K562 (cell line): ENCODE results near the gene RBM44. TPM values are rescaled to one million over a fixed set of nuclear protein-coding genes. Genes with fewer than 3 reads are reported as not detected.

Experiments
- ATAC-seq: fragments of 200-7000 bp; cut with Tn5 transposase; 3 replicates; pipeline ENCODE4 v1.9.1; 2020; ENCODE audit warnings: moderate library complexity
- BruUV-seq: library from RNA; stranded (reverse); fragments of 400-500 nt; replicated peaks from 2 replicates; lab custom pipeline; 2021; lab: Mats Ljungman, UMichigan
- CTCF ChIA-PET: fragments of 300-600 bp; formaldehyde crosslinking; extraction: SDS; loops from one replicate; lab custom pipeline; 2021; ENCODE audit warnings: low intra/inter-chr PET ratio; lab: Yijun Ruan, JAX
- POLR2A ChIA-PET: fragments of 300-600, 350-650 bp; sonication (Branson Sonifier 250); formaldehyde crosslinking; extraction: SDS; loops from one replicate; lab custom pipeline; 2021; ENCODE audit warnings: antibody characterized with exemption, inconsistent platforms; lab: Yijun Ruan, JAX
- DNase-seq, 4 experiments: peaks; one replicate each; pipeline versions ENCODE4 v3.0.0 to v3.0.0-alpha.2; 2011 to 2018; ENCODE audit warnings: low spot score in 3 of 4, mixed read lengths in 3 of 4; ENCODE audit errors: extremely low read depth in 1 of 4
- FAIRE-seq: peaks from 2 replicates; lab custom pipeline; 2011; peaks lifted over from hg19 to GRCh38; lab: Jason Lieb, UNC
- H2AFZ ChIP-seq: 2 replicates; pipeline ENCODE4 v1.6.0; 2011; ENCODE audit warnings: low read depth, low read length, control low read depth, inconsistent platforms
- H3K27ac ChIP-seq: fragments of 200-600 bp; 3 replicates; pipeline ENCODE4 v1.8.0; 2011; ENCODE audit warnings: low read depth, mild to moderate bottlenecking, control low read depth, inconsistent platforms, low read length, moderate library complexity, mixed read lengths; ENCODE audit errors: extremely low read depth
- H3K27me3 ChIP-seq, 2 experiments: fragments of 300-600 bp in 1 of 2; 2 replicates in 1 of 2; 3 replicates in 1 of 2; pipeline versions ENCODE4 v1.6.0 to v1.8.0; 2011; ENCODE audit warnings: inconsistent platforms in 2 of 2, low read length in 2 of 2, mild to moderate bottlenecking in 1 of 2, mixed read lengths in 1 of 2, moderate library complexity in 1 of 2; ENCODE audit not compliant: control insufficient read depth in 2 of 2, insufficient read depth in 2 of 2
- H3K36me3 ChIP-seq: fragments of 300-600 bp; 3 replicates; pipeline ENCODE4 v1.8.0; 2011; ENCODE audit warnings: mild to moderate bottlenecking, low read length, inconsistent platforms; ENCODE audit not compliant: control insufficient read depth, insufficient read depth
- H3K4me1 ChIP-seq, 2 experiments: fragments of 200-600 bp in 1 of 2; replicated peaks in 1 of 2; 2 replicates in 1 of 2; 3 replicates in 1 of 2; pipeline versions ENCODE4 v1.5.1 to v1.8.0; 2011; ENCODE audit warnings: inconsistent platforms in 2 of 2, low read length in 2 of 2, mild to moderate bottlenecking in 1 of 2, mixed read lengths in 1 of 2, moderate library complexity in 1 of 2; ENCODE audit not compliant: control insufficient read depth in 2 of 2, insufficient read depth in 2 of 2
- H3K4me2 ChIP-seq: 2 replicates; pipeline ENCODE4 v1.6.1; 2011; ENCODE audit warnings: low read length, control low read depth, inconsistent platforms, mixed read lengths; ENCODE audit not compliant: insufficient read depth
- H3K4me3 ChIP-seq: fragments of 200-600 bp; sonication (generic), shearing (Covaris generic); 2 replicates; pipeline ENCODE4 v1.5.1; 2016; ENCODE audit warnings: control low read depth, inconsistent platforms
- H3K79me2 ChIP-seq: fragments of 200-600 bp; 3 replicates; pipeline ENCODE4 v1.8.0; 2011; ENCODE audit warnings: low read length, inconsistent platforms; ENCODE audit not compliant: control insufficient read depth, insufficient read depth
- H3K9ac ChIP-seq, 2 experiments: 2 replicates each; pipeline versions ENCODE4 v1.6.0 to v1.6.1; 2011; ENCODE audit warnings: low read depth in 2 of 2, low read length in 2 of 2, control low read depth in 1 of 2, inconsistent platforms in 1 of 2, mild to moderate bottlenecking in 1 of 2, mixed read lengths in 1 of 2; ENCODE audit not compliant: insufficient read depth in 1 of 2
- H3K9me1 ChIP-seq: one replicate; pipeline ENCODE4 v1.6.0; 2011; ENCODE audit warnings: inconsistent platforms, mild to moderate bottlenecking, low read length, moderate library complexity; ENCODE audit not compliant: control insufficient read depth, insufficient read depth
- H3K9me3 ChIP-seq: replicated peaks from 2 replicates; pipeline ENCODE4 v1.5.1; 2011; ENCODE audit warnings: low read depth, low read length, inconsistent platforms; ENCODE audit not compliant: control insufficient read depth, insufficient read depth
- H4K20me1 ChIP-seq: replicated peaks from 2 replicates; pipeline ENCODE4 v1.6.1; 2011; ENCODE audit warnings: low read length, inconsistent platforms, mixed read lengths; ENCODE audit not compliant: control insufficient read depth, insufficient read depth
- CEBPG ChIP-seq, 3 experiments: fragments of 200-800 bp in 1 of 3; sonication (Bioruptor generic) in 1 of 3; sonication (generic) in 1 of 3; formaldehyde crosslinking in 1 of 3; IDR thresholded peaks in 2 of 3; conservative IDR thresholded peaks in 1 of 3; 2 replicates each; pipeline versions ENCODE4 v1.6.1 to v1.8.0; 2016 to 2022; ENCODE audit warnings: missing compliant biosample characterization in 2 of 3, missing genetic modification characterization in 2 of 3, mild to moderate bottlenecking in 1 of 3, missing genetic modification reagents in 1 of 3
- CTBP1 ChIP-seq: fragments of 450-650 bp; IDR thresholded peaks from 2 replicates; pipeline ENCODE4 v1.6.1; 2016; ENCODE audit warnings: borderline replicate concordance
- ESRRB ChIP-seq: fragments of 250-450 bp; sonication (Bioruptor Pico); IDR thresholded peaks from 2 replicates; pipeline ENCODE4 v1.5.0; 2020; ENCODE audit warnings: mild to moderate bottlenecking, moderate library complexity, borderline replicate concordance
- NCOA4 ChIP-seq: fragments of 450-650 bp; IDR thresholded peaks from 2 replicates; pipeline ENCODE4 v1.6.1; 2018; ENCODE audit warnings: mild to moderate bottlenecking; ENCODE audit not compliant: partially characterized antibody
- TAF1 ChIP-seq: IDR thresholded peaks from 2 replicates; pipeline ENCODE4 v1.6.1; 2011; ENCODE audit warnings: mild to moderate bottlenecking, low read length, moderate library complexity; ENCODE audit not compliant: insufficient read depth, control insufficient read depth, severe bottlenecking; ENCODE audit errors: extremely low read depth
- ZNF79 ChIP-seq: fragments of 250-450 bp; sonication (Bioruptor Pico); IDR thresholded peaks from 2 replicates; pipeline ENCODE4 v1.4.0; 2020; ENCODE audit warnings: low read depth, mild to moderate bottlenecking, moderate library complexity
- WGBS: fragments of 100-300 bp; shearing (Covaris generic); methylation state at CpG from one replicate; pipeline ENCODE4 v1.1.6; 2016; ENCODE audit warnings: low coverage, mixed read lengths; ENCODE audit not compliant: insufficient coverage; ENCODE audit errors: missing lambda C conversion rate; 5-methylcytosine and 5-hydroxymethylcytosine counted together
- in situ Hi-C: fragments of 300-500 bp; cut with MboI; formaldehyde crosslinking; loops from 4 replicates; pipeline ENCODE4 v1.15.0; 2018; ENCODE audit warnings: inconsistent platforms, mixed read lengths
- intact Hi-C: fragments of 100-400 bp; cut with micrococcal nuclease; formaldehyde crosslinking; loops from 2 replicates; pipeline ENCODE4 v1.14.2; 2022
- polyA plus RNA-seq, 8 experiments: library from polyadenylated mRNA; depleted of rRNA in 4 of 8; stranded (reverse) in 5 of 8; unstranded in 3 of 8; fragments of >200 nt; fragmentation: Nextera tagmentation in 2 of 8; fragmentation: Illumina TruSeq in 1 of 8; extraction: Ambion mirVana in 2 of 8; extraction: Trizol in 1 of 8; gene quantifications; 2 replicates each; pipeline versions ENCODE4 v1.2.1 to v1.2.3, GENCODE V29; 2011 to 2014; ENCODE audit warnings: inconsistent platforms in 1 of 8, missing spikeins in 1 of 8
- total RNA-seq, 7 experiments: library from RNA; depleted of rRNA in 6 of 7; stranded (reverse); fragments of >200 nt in 6 of 7; fragmentation: Illumina TruSeq in 2 of 7; extraction: Trizol in 2 of 7; gene quantifications; 2 replicates each; pipeline versions ENCODE4 v1.2.1 to v1.2.3, GENCODE V29; 2011 to 2021; ENCODE audit warnings: low replicate concordance in 1 of 7

RBM44 gene
- total and polyA plus RNA-seq, 9 of the 15 experiments (the other 6 are each of a cell fraction or from before 2014, with no cell fraction given): 0.04 to 0.25 (median 0.13) TPM

GRCh38 chr2:237876951-237877491 lies 78.4 kb downstream of the RBM44 start:
- ATAC-seq: no peak
- H3K9me1 ChIP-seq: no peaks in the 10 kb centered on the region
- no peaks in the 10 kb centered on the region for H3K79me2 ChIP-seq
- ChIA-PET POLR2A (no interaction called here), CTCF (interaction anchor here (0.6 kb wide), 1 partner anchor 255 kb away, joined by 6 read pairs; no protein-coding TSS in a partner anchor)
- no peak for TF ChIP-seq ESRRB
- no peak for TF ChIP-seq NCOA4
- no peak for TF ChIP-seq TAF1
- no peak for TF ChIP-seq CEBPG (CRISPR knock-in tag; IDR thresholded peaks at IDR 0.05)
- no peak for TF ChIP-seq CEBPG (tag; conservative IDR thresholded peaks at IDR 0.05 in 1 of 2, IDR thresholded peaks at IDR 0.05 in 1 of 2)
- no peak for TF ChIP-seq ZNF79
- TF ChIP-seq CTBP1: no peak
- no TSS peak for BruUV-seq
- no peaks in the 10 kb centered on the region for H3K36me3 ChIP-seq
- WGBS: 7% methylated on average over 15 of the region's 23 CpGs
- peaks cover 11 to 77% of the 10 kb centered on the region in 2 experiments; a peak in 4 of 5 replicates for H3K27me3 ChIP-seq
- H3K4me2 ChIP-seq: no peak overlapping the region
- peaks cover 0 to 12% of the 10 kb centered on the region in 2 experiments; a peak in 1 of 5 replicates for H3K4me1 ChIP-seq
- intact Hi-C loops: no loop called here
- H3K27ac ChIP-seq: no peak overlapping the region
- H4K20me1 ChIP-seq: peaks cover 5% of the 10 kb centered on the region; the same call in 1 of the 2 replicates
- FAIRE-seq: no peak
- in situ Hi-C loops: no loop called here
- H2AFZ ChIP-seq: no peak overlapping the region
- no peak overlapping the region for H3K9ac ChIP-seq
- no peak for DNase-seq
- H3K4me3 ChIP-seq: no peak overlapping the region
- no peaks in the 10 kb centered on the region for H3K9me3 ChIP-seq
